Osteocyte (in vitro differentiated cells): Measurements from ENCODE around the gene CDR2L. TPM values are rescaled to one million over a fixed set of nuclear protein-coding genes. Genes with fewer than 3 reads are reported as not detected.
"Not testable (repeated sequence)": the region's sequence is repeated elsewhere in the genome, so short reads cannot be mapped to it uniquely, and the experiment has no call there.

Experiments used
- DNase-seq: peaks from one replicate; pipeline ENCODE4 v3.0.0; 2021; ENCODE audit warnings: mixed read lengths; ENCODE audit not compliant: unreplicated experiment; ENCODE audit errors: extremely low spot score
- H3K27ac Mint-ChIP-seq: one replicate; pipeline ENCODE4 v1.8.0; 2021; ENCODE audit warnings: mild to moderate bottlenecking, mixed read lengths; ENCODE audit not compliant: unreplicated experiment
- H3K27me3 Mint-ChIP-seq: one replicate; pipeline ENCODE4 v1.8.0; 2021; ENCODE audit warnings: mixed read lengths; ENCODE audit not compliant: unreplicated experiment
- H3K36me3 Mint-ChIP-seq: one replicate; pipeline ENCODE4 v1.8.0; 2021; ENCODE audit warnings: mixed read lengths; ENCODE audit not compliant: unreplicated experiment
- H3K4me1 Mint-ChIP-seq: one replicate; pipeline ENCODE4 v1.8.0; 2021; ENCODE audit warnings: mixed read lengths; ENCODE audit not compliant: unreplicated experiment
- H3K4me3 Mint-ChIP-seq: one replicate; pipeline ENCODE4 v1.8.0; 2021; ENCODE audit warnings: mild to moderate bottlenecking, moderate library complexity, mixed read lengths; ENCODE audit not compliant: unreplicated experiment
- H3K9me3 Mint-ChIP-seq: one replicate; pipeline ENCODE4 v1.8.0; 2021; ENCODE audit warnings: mixed read lengths; ENCODE audit not compliant: unreplicated experiment
- CTCF ChIP-seq: fragments of 200-600 bp; sonication (generic); IDR thresholded peaks from 2 replicates; pipeline ENCODE4 v1.5.0; 2021; ENCODE audit warnings: antibody characterized with exemption, mild to moderate bottlenecking, moderate library complexity
- total RNA-seq: library from RNA; stranded (reverse); gene quantifications from 2 replicates; pipeline ENCODE4 v1.2.1, GENCODE V29; 2021

The CDR2L gene
- total RNA-seq, 1 donor from 2014 or later = 21.4 TPM

- H3K4me1 Mint-ChIP-seq = no peaks in the 10 kb centered on the region
- no peaks in the 10 kb centered on the region for H3K27me3 Mint-ChIP-seq
- H3K27ac Mint-ChIP-seq = no peak overlapping the region
- H3K36me3 Mint-ChIP-seq = peaks cover 18% of the 10 kb centered on the region
- DNase-seq = no peak
- H3K9me3 Mint-ChIP-seq = no peaks in the 10 kb centered on the region
- no peak for TF ChIP-seq CTCF
- no peak overlapping the region for H3K4me3 Mint-ChIP-seq
These were observed 33.1 kb downstream of the CDR2L start for GRCh38 chr17:75020331-75021110.

- Mint-ChIP-seq H3K9me3 (no peaks in the 10 kb centered on the region), H3K4me1 (no peaks in the 10 kb centered on the region)
These were observed 37.4 kb downstream of the CDR2L start for GRCh38 chr17:75024686-75025397.

DNA sequence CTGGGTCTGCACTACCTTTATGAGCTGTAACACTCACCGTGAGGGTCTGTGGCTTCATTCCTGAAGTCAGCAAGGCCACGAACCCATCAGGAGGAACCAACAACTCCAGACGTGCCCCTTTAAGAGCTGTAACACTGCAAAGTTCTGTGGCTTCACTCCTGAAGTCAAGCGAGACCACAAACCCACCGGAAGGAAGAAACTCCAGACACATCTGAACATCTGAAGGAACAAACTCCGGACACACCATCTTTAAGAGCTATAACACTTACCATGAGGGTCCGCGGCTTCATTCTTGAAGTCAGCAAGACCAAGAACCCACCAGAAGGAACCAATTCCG is 37.9 kb downstream of the CDR2L start:
- not testable (repeated sequence) for H3K4me3 Mint-ChIP-seq, H3K27ac Mint-ChIP-seq, DNase-seq, H3K27me3 Mint-ChIP-seq, H3K4me1 Mint-ChIP-seq, H3K9me3 Mint-ChIP-seq
- H3K36me3 Mint-ChIP-seq = peaks cover 13% of the 10 kb centered on the region

More at GRCh38 chr17:75024686-75025397, 37.4 kb downstream of the CDR2L start:
- no peak overlapping the region for H3K4me3 Mint-ChIP-seq
- TF ChIP-seq CTCF = no peak
- DNase-seq = no peak
- H3K36me3 Mint-ChIP-seq = peaks cover 15% of the 10 kb centered on the region
- H3K27ac Mint-ChIP-seq = no peak overlapping the region
- H3K27me3 Mint-ChIP-seq = no peaks in the 10 kb centered on the region

DNA sequence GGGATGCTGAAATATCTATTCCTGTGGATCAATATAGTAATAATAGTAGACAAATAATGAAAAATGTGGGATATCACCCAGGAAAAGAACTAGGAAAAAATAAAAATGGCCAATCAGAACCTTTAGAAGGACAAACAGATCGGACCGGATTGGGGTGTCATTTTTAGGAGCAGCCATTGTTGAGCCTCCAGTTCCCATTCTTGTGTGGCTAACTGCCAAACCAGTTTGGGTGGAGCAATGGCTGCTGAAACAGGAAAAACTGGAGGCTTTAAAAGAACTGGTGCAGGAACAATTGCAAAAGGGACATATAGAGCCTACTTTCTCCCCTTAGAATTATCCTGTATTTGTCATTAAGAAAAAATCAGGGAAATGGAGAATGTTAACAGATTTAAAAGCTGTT is 39.2 kb downstream of the CDR2L start:
- DNase-seq, H3K27me3 Mint-ChIP-seq, H3K4me3 Mint-ChIP-seq, H3K4me1 Mint-ChIP-seq, H3K9me3 Mint-ChIP-seq, H3K36me3 Mint-ChIP-seq, H3K27ac Mint-ChIP-seq: not testable (repeated sequence)

- H3K4me3 Mint-ChIP-seq = no peak overlapping the region
- no peak for TF ChIP-seq CTCF
- no peak overlapping the region for H3K27ac Mint-ChIP-seq
- peaks cover 5% of the 10 kb centered on the region for H3K9me3 Mint-ChIP-seq
- no peaks in the 10 kb centered on the region for H3K36me3 Mint-ChIP-seq
- no peak for DNase-seq
- H3K4me1 Mint-ChIP-seq = peaks cover 19% of the 10 kb centered on the region
- H3K27me3 Mint-ChIP-seq = no peaks in the 10 kb centered on the region
These were observed 42.7 kb downstream of the CDR2L start for GRCh38 chr17:75030161-75030560.
